Neural cell (in vitro differentiated cells): ENCODE data around the gene MAPK10. TPM values are rescaled to one million over a fixed set of nuclear protein-coding genes. Genes with fewer than 3 reads are reported as not detected.

Source experiments
- H2AFZ ChIP-seq: fragments of 200-600, 300-800 bp; sonication (generic), shearing (Covaris generic); 2 replicates; pipeline ENCODE4 v1.6.0; 2014; ENCODE audit warnings: low read depth, mild to moderate bottlenecking, antibody characterized with exemption, low read length, moderate library complexity
- H3F3A ChIP-seq: fragments of 200-600 bp; shearing (Covaris generic); 2 replicates; pipeline ENCODE4 v1.6.1; 2016; ENCODE audit warnings: mild to moderate bottlenecking, moderate library complexity, mixed read lengths, antibody characterized with exemption, low read length; ENCODE audit not compliant: insufficient read depth, poor library complexity, severe bottlenecking
- H3K27ac ChIP-seq: fragments of 200-600, 300-800 bp; sonication (generic), shearing (Covaris generic); 2 replicates; pipeline ENCODE4 v1.5.1; 2014; ENCODE audit warnings: mild to moderate bottlenecking, low read length, moderate library complexity
- H3K27me3 ChIP-seq: fragments of 300-800, 200-600 bp; sonication (generic), shearing (Covaris generic); 2 replicates; pipeline ENCODE4 v1.6.0; 2014; ENCODE audit warnings: mild to moderate bottlenecking, low read depth, low read length, moderate library complexity; ENCODE audit not compliant: insufficient read depth
- H3K36me3 ChIP-seq: fragments of 300-800, 200-600 bp; sonication (generic), shearing (Covaris generic); 2 replicates; pipeline ENCODE4 v1.5.1; 2014; ENCODE audit warnings: mild to moderate bottlenecking, antibody characterized with exemption, low read length, moderate library complexity; ENCODE audit not compliant: insufficient read depth
- H3K4me2 ChIP-seq: fragments of 300-800, 200-600 bp; sonication (generic), shearing (Covaris generic); 2 replicates; pipeline ENCODE4 v1.6.0; 2014; ENCODE audit warnings: mild to moderate bottlenecking, low read length
- H3K4me3 ChIP-seq: fragments of 300-800, 200-600 bp; sonication (generic), shearing (Covaris generic); 2 replicates; pipeline ENCODE4 v1.5.1; 2014; ENCODE audit warnings: mild to moderate bottlenecking, low read length, moderate library complexity
- H3K79me2 ChIP-seq: fragments of 200-600 bp; shearing (Covaris generic); replicated peaks from 2 replicates; pipeline ENCODE4 v1.6.0; 2014; ENCODE audit warnings: mild to moderate bottlenecking, low read length, moderate library complexity; ENCODE audit not compliant: insufficient read depth
- H3K9ac ChIP-seq: fragments of 300-800, 200-600 bp; sonication (generic), shearing (Covaris generic); 2 replicates; pipeline ENCODE4 v1.6.1; 2016; ENCODE audit warnings: mild to moderate bottlenecking, low read length, mixed read lengths
- H3K9me2 ChIP-seq: fragments of 200-600 bp; shearing (Covaris generic); 2 replicates; pipeline ENCODE4 v1.6.1; 2016; ENCODE audit warnings: mild to moderate bottlenecking, low read length, mixed read lengths; ENCODE audit not compliant: insufficient read depth
- H3K9me3 ChIP-seq: fragments of 200-600, 300-800 bp; sonication (generic), shearing (Covaris generic); 2 replicates; pipeline ENCODE4 v1.6.1; 2016; ENCODE audit warnings: mild to moderate bottlenecking, mixed run types, low read length, moderate library complexity, mixed read lengths
- H4K20me1 ChIP-seq: fragments of 200-600 bp; shearing (Covaris generic); 2 replicates; pipeline ENCODE4 v1.6.1; 2016; ENCODE audit warnings: mild to moderate bottlenecking, mixed run types; ENCODE audit not compliant: insufficient read depth
- EP300 ChIP-seq: fragments of 450-650 bp; conservative IDR thresholded peaks from 2 replicates; pipeline ENCODE4 v1.6.1; 2014; ENCODE audit warnings: antibody characterized with exemption, mild to moderate bottlenecking, moderate library complexity; ENCODE audit not compliant: poor library complexity, severe bottlenecking
- EZH2 ChIP-seq: fragments of 200-600, 300-800 bp; shearing (Covaris generic), sonication (generic); IDR thresholded peaks from 2 replicates; pipeline ENCODE4 v1.6.1; 2014; ENCODE audit warnings: antibody characterized with exemption, low read length, borderline replicate concordance, mild to moderate bottlenecking; ENCODE audit not compliant: insufficient read depth, poor library complexity, severe bottlenecking
- MXI1 ChIP-seq: fragments of 450-650 bp; conservative IDR thresholded peaks from 2 replicates; pipeline ENCODE4 v1.6.1; 2014; ENCODE audit warnings: antibody characterized with exemption, mild to moderate bottlenecking; ENCODE audit not compliant: poor library complexity, severe bottlenecking
- POLR2AphosphoS5 ChIP-seq: IDR thresholded peaks from 2 replicates; pipeline ENCODE4 v1.6.1; 2012
- RAD21 ChIP-seq: fragments of 450-650 bp; conservative IDR thresholded peaks from 2 replicates; pipeline ENCODE4 v1.6.1; 2014; ENCODE audit warnings: antibody characterized with exemption, mild to moderate bottlenecking, moderate library complexity
- SMC3 ChIP-seq: fragments of 450-650 bp; conservative IDR thresholded peaks from 2 replicates; pipeline ENCODE4 v1.6.1; 2014; ENCODE audit warnings: antibody characterized with exemption, mild to moderate bottlenecking, moderate library complexity; ENCODE audit not compliant: poor library complexity
- TAF1 ChIP-seq: IDR thresholded peaks from 2 replicates; pipeline ENCODE4 v1.6.1; 2012; ENCODE audit warnings: low read depth
- polyA plus RNA-seq: library from polyadenylated mRNA; depleted of rRNA; stranded (reverse); fragments of >200 nt; gene quantifications from 2 replicates; pipeline ENCODE4 v1.2.3, GENCODE V29; 2014
- TF ChIP-seq, protein P1 (sequence below): IDR thresholded peaks from 2 replicates; pipeline ENCODE4 v1.6.1; 2012; ENCODE audit warnings: borderline replicate concordance
- TF ChIP-seq, protein P2 (sequence below): fragments of 450-650 bp; IDR thresholded peaks from 2 replicates; pipeline ENCODE4 v1.5.1; 2014; ENCODE audit warnings: antibody characterized with exemption, mild to moderate bottlenecking, moderate library complexity; ENCODE audit not compliant: poor library complexity, severe bottlenecking

The MAPK10 gene
- polyA plus RNA-seq, 1 donor from 2014 or later = 91.9 TPM

DNA sequence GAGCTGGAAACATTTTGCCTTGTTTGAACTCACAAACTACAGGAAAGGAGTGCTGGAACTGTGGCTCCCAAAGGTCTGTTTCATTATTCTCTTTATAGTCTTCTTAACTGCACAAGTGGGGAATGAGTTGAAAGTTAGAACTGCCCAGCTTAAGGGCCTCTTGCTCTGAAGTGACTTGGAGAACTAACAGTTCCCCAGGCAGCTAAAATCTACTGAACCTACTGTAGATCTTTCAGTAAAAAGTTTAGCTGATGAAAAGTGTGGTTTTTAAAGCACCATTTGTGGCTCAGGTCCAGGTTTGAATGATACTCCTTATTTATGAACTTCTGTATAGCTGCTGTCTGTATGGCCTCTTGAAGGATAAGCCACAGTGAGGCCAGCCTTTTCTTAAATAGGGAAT is 353.8 kb downstream of the MAPK10 start:
- Histone ChIP-seq H3K9me3 (no peaks in the 10 kb centered on the region), H2AFZ (no peak overlapping the region), H3K27me3 (no peaks in the 10 kb centered on the region), H3K9me2 (no peaks in the 10 kb centered on the region), H4K20me1 (no peaks in the 10 kb centered on the region), H3F3A (no peaks in the 10 kb centered on the region), H3K79me2 (no peaks in the 10 kb centered on the region), H3K27ac (no peak overlapping the region), H3K9ac (no peak overlapping the region), H3K4me3 (no peak overlapping the region), H3K36me3 (no peaks in the 10 kb centered on the region), H3K4me2 (no peak overlapping the region)
- no peak for TF ChIP-seq TAF1
- TF ChIP-seq POLR2AphosphoS5 = no peak
- TF ChIP-seq, protein P1, sequence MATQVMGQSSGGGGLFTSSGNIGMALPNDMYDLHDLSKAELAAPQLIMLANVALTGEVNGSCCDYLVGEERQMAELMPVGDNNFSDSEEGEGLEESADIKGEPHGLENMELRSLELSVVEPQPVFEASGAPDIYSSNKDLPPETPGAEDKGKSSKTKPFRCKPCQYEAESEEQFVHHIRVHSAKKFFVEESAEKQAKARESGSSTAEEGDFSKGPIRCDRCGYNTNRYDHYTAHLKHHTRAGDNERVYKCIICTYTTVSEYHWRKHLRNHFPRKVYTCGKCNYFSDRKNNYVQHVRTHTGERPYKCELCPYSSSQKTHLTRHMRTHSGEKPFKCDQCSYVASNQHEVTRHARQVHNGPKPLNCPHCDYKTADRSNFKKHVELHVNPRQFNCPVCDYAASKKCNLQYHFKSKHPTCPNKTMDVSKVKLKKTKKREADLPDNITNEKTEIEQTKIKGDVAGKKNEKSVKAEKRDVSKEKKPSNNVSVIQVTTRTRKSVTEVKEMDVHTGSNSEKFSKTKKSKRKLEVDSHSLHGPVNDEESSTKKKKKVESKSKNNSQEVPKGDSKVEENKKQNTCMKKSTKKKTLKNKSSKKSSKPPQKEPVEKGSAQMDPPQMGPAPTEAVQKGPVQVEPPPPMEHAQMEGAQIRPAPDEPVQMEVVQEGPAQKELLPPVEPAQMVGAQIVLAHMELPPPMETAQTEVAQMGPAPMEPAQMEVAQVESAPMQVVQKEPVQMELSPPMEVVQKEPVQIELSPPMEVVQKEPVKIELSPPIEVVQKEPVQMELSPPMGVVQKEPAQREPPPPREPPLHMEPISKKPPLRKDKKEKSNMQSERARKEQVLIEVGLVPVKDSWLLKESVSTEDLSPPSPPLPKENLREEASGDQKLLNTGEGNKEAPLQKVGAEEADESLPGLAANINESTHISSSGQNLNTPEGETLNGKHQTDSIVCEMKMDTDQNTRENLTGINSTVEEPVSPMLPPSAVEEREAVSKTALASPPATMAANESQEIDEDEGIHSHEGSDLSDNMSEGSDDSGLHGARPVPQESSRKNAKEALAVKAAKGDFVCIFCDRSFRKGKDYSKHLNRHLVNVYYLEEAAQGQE = no peak
- TF ChIP-seq MXI1 = no peak
- no peak for TF ChIP-seq EP300
- TF ChIP-seq RAD21 = no peak
- no peak for TF ChIP-seq EZH2
- TF ChIP-seq, protein P2, sequence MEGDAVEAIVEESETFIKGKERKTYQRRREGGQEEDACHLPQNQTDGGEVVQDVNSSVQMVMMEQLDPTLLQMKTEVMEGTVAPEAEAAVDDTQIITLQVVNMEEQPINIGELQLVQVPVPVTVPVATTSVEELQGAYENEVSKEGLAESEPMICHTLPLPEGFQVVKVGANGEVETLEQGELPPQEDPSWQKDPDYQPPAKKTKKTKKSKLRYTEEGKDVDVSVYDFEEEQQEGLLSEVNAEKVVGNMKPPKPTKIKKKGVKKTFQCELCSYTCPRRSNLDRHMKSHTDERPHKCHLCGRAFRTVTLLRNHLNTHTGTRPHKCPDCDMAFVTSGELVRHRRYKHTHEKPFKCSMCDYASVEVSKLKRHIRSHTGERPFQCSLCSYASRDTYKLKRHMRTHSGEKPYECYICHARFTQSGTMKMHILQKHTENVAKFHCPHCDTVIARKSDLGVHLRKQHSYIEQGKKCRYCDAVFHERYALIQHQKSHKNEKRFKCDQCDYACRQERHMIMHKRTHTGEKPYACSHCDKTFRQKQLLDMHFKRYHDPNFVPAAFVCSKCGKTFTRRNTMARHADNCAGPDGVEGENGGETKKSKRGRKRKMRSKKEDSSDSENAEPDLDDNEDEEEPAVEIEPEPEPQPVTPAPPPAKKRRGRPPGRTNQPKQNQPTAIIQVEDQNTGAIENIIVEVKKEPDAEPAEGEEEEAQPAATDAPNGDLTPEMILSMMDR = no peak
- no peak for TF ChIP-seq SMC3

DNA sequence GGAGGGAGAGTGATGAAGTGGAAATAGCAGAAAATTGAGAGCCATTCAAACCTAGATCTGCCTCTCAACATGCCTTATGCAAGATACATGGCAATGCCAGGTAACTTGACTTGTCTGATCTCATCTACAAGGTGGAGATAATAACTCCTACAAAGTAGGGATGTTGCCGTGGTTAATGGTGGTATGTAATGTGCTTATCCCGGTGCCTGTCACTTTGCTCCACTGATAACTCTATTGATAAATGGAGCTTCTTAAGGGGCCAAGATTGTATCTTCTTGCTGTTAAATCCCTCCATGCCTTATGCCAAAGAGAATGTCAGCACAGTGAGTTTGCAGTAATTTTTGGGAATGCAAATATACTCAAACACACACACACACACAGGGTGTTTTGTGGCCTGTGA is 355.8 kb downstream of the MAPK10 start:
- no peaks in the 10 kb centered on the region for H4K20me1 ChIP-seq
- H3K4me2 ChIP-seq = no peak overlapping the region
- no peaks in the 10 kb centered on the region for H3F3A ChIP-seq
- H3K79me2 ChIP-seq = no peaks in the 10 kb centered on the region
- H3K9me3 ChIP-seq = no peaks in the 10 kb centered on the region
- no peaks in the 10 kb centered on the region for H3K27me3 ChIP-seq
- H3K9me2 ChIP-seq = no peaks in the 10 kb centered on the region
- H3K36me3 ChIP-seq = no peaks in the 10 kb centered on the region
- no peak overlapping the region for H3K9ac ChIP-seq
- no peak overlapping the region for H2AFZ ChIP-seq
- no peak overlapping the region for H3K27ac ChIP-seq
- TF ChIP-seq RAD21 (no peak), EZH2 (no peak), TAF1 (no peak), MXI1 (no peak), EP300 (no peak), SMC3 (no peak), POLR2AphosphoS5 (no peak)
- TF ChIP-seq, protein P2 = no peak
- TF ChIP-seq, protein P1 = no peak
- no peak overlapping the region for H3K4me3 ChIP-seq
